GM23338 (cell line): ENCODE results near the gene NUDT13. TPM values are rescaled to one million over a fixed set of nuclear protein-coding genes. Genes with fewer than 3 reads are reported as not detected.

Experiments used
- ATAC-seq: fragments of 200-7000 bp; cut with Tn5 transposase; 3 replicates; pipeline ENCODE4 v1.9.1; 2020
- DNase-seq: peaks from one replicate; pipeline ENCODE4 v3.0.0-alpha.2; 2015; ENCODE audit warnings: low spot score
- H2AFZ ChIP-seq: fragments of 200-600 bp; sonication (generic); 2 replicates; pipeline ENCODE4 v1.8.0; 2016; ENCODE audit warnings: antibody characterized with exemption, mild to moderate bottlenecking, moderate library complexity
- H3F3A ChIP-seq: fragments of 200-600 bp; sonication (generic); replicated peaks from 2 replicates; pipeline ENCODE4 v1.8.0; 2017; ENCODE audit warnings: antibody characterized with exemption, mixed run types, low read depth
- H3K27ac ChIP-seq: fragments of 200-600 bp; sonication (generic); 2 replicates; pipeline ENCODE4 v1.6.1; 2016; ENCODE audit warnings: low read depth
- H3K27me3 ChIP-seq: fragments of 200-600 bp; sonication (generic); 2 replicates; pipeline ENCODE4 v1.8.0; 2016; ENCODE audit warnings: mild to moderate bottlenecking, mixed run types, moderate library complexity; ENCODE audit not compliant: insufficient read depth
- H3K36me3 ChIP-seq: fragments of 200-600 bp; sonication (generic); 2 replicates; pipeline ENCODE4 v1.8.0; 2016; ENCODE audit warnings: mild to moderate bottlenecking; ENCODE audit not compliant: insufficient read depth
- H3K4me1 ChIP-seq: fragments of 200-600 bp; sonication (generic); 2 replicates; pipeline ENCODE4 v1.8.0; 2016; ENCODE audit warnings: mild to moderate bottlenecking, moderate library complexity; ENCODE audit not compliant: insufficient read depth
- H3K4me2 ChIP-seq: fragments of 200-600 bp; sonication (generic); 2 replicates; pipeline ENCODE4 v1.7.1; 2017; ENCODE audit warnings: mixed run types
- H3K4me3 ChIP-seq: fragments of 200-600 bp; sonication (generic); 2 replicates; pipeline ENCODE4 v1.6.1; 2016; ENCODE audit warnings: mixed run types
- H3K79me2 ChIP-seq: fragments of 200-600 bp; sonication (generic); replicated peaks from 2 replicates; pipeline ENCODE4 v1.8.0; 2017; ENCODE audit warnings: mild to moderate bottlenecking; ENCODE audit not compliant: insufficient read depth
- H3K9me2 ChIP-seq: fragments of 200-600 bp; sonication (generic); 2 replicates; pipeline ENCODE4 v1.8.0; 2017; ENCODE audit not compliant: insufficient read depth
- H4K20me1 ChIP-seq: fragments of 200-600 bp; sonication (generic); replicated peaks from 2 replicates; pipeline ENCODE4 v1.8.0; 2017; ENCODE audit warnings: mild to moderate bottlenecking; ENCODE audit not compliant: insufficient read depth
- H3K27ac Mint-ChIP-seq: 2 replicates; pipeline ENCODE4 v1.8.0; 2020; ENCODE audit warnings: inconsistent platforms, mild to moderate bottlenecking, moderate library complexity, mixed read lengths
- H3K27me3 Mint-ChIP-seq: 3 replicates; pipeline ENCODE4 v1.8.0; 2022; ENCODE audit warnings: low read depth, mild to moderate bottlenecking, moderate library complexity, mixed read lengths, inconsistent platforms; ENCODE audit not compliant: insufficient read depth, poor library complexity
- H3K36me3 Mint-ChIP-seq: 3 replicates; pipeline ENCODE4 v1.8.0; 2021; ENCODE audit warnings: low read depth, mild to moderate bottlenecking, inconsistent platforms, moderate library complexity, mixed read lengths
- H3K4me1 Mint-ChIP-seq: 3 replicates; pipeline ENCODE4 v1.8.0; 2020; ENCODE audit warnings: mild to moderate bottlenecking, inconsistent platforms, mixed read lengths
- H3K4me3 Mint-ChIP-seq: 3 replicates; pipeline ENCODE4 v1.8.0; 2021; ENCODE audit warnings: moderate library complexity, mild to moderate bottlenecking, inconsistent platforms, mixed read lengths
- H3K9me3 Mint-ChIP-seq: 3 replicates; pipeline ENCODE4 v1.8.0; 2020; ENCODE audit warnings: moderate library complexity, mild to moderate bottlenecking, inconsistent platforms, mixed read lengths
- CREB1 ChIP-seq: fragments of 250-450 bp; sonication (Bioruptor Pico); IDR thresholded peaks from 2 replicates; pipeline ENCODE4 v1.5.0; 2020; ENCODE audit warnings: low read depth, mild to moderate bottlenecking, moderate library complexity
- EZH2 ChIP-seq: fragments of 200-600 bp; sonication (generic); IDR thresholded peaks from one replicate; pipeline ENCODE4 v1.8.0; 2017; ENCODE audit warnings: antibody characterized with exemption, mild to moderate bottlenecking, low read depth; ENCODE audit not compliant: unreplicated experiment
- EZH2phosphoT487 ChIP-seq: fragments of 200-600 bp; sonication (generic); IDR thresholded peaks from one replicate; pipeline ENCODE4 v1.8.1; 2018; ENCODE audit warnings: antibody characterized with exemption; ENCODE audit not compliant: unreplicated experiment
- JUNB ChIP-seq: IDR thresholded peaks from one replicate; pipeline ENCODE4 v1.6.1; 2016; ENCODE audit warnings: antibody characterized with exemption; ENCODE audit not compliant: unreplicated experiment
- POLR2AphosphoS5 ChIP-seq: IDR thresholded peaks from 2 replicates; pipeline ENCODE4 v1.6.1; 2016; ENCODE audit warnings: antibody characterized with exemption, low read depth
- STAT1 ChIP-seq: IDR thresholded peaks from one replicate; pipeline ENCODE4 v1.6.1; 2016; ENCODE audit warnings: antibody characterized with exemption; ENCODE audit not compliant: unreplicated experiment
- ZNF331 ChIP-seq: fragments of 250-450 bp; sonication (Bioruptor Pico); IDR thresholded peaks from 2 replicates; pipeline ENCODE4 v1.5.0; 2020; ENCODE audit warnings: low read depth, mild to moderate bottlenecking, moderate library complexity
- polyA plus RNA-seq: library from polyadenylated mRNA; unstranded; fragments of >200 nt; fragmentation: Nextera tagmentation; extraction: Ambion mirVana; gene quantifications from 2 replicates; pipeline ENCODE4 v1.2.1, GENCODE V29; 2016
- total RNA-seq: library from RNA; depleted of rRNA; stranded (reverse); fragments of >200 nt; shearing (Covaris generic); gene quantifications from 2 replicates; pipeline ENCODE4 v1.2.3, GENCODE V29; 2014
- TF ChIP-seq, protein P1 (sequence below): IDR thresholded peaks from one replicate; pipeline ENCODE4 v1.6.1; 2018; ENCODE audit warnings: antibody characterized with exemption; ENCODE audit not compliant: unreplicated experiment
- TF ChIP-seq, protein P2 (sequence below), 2 experiments: fragments of 200-600 bp in 1 of 2; sonication (generic) in 1 of 2; conservative IDR thresholded peaks; 2 replicates each; pipeline versions ENCODE4 v1.5.1 to v1.6.1; 2016 to 2017; ENCODE audit warnings: antibody characterized with exemption in 2 of 2, low read depth in 2 of 2, mild to moderate bottlenecking in 2 of 2, moderate library complexity in 1 of 2
- TF ChIP-seq, protein P3 (sequence below): IDR thresholded peaks from 2 replicates; pipeline ENCODE4 v1.6.1; 2016; ENCODE audit warnings: antibody characterized with exemption
- TF ChIP-seq, protein P4 (sequence below): fragments of 250-450 bp; sonication (Bioruptor Pico); IDR thresholded peaks from 2 replicates; pipeline ENCODE4 v1.5.0; 2020; ENCODE audit warnings: mild to moderate bottlenecking, moderate library complexity

Gene NUDT13
- total and polyA plus RNA-seq, 2 experiments from 2014 or later = 1.4 to 2.2 TPM

DNA sequence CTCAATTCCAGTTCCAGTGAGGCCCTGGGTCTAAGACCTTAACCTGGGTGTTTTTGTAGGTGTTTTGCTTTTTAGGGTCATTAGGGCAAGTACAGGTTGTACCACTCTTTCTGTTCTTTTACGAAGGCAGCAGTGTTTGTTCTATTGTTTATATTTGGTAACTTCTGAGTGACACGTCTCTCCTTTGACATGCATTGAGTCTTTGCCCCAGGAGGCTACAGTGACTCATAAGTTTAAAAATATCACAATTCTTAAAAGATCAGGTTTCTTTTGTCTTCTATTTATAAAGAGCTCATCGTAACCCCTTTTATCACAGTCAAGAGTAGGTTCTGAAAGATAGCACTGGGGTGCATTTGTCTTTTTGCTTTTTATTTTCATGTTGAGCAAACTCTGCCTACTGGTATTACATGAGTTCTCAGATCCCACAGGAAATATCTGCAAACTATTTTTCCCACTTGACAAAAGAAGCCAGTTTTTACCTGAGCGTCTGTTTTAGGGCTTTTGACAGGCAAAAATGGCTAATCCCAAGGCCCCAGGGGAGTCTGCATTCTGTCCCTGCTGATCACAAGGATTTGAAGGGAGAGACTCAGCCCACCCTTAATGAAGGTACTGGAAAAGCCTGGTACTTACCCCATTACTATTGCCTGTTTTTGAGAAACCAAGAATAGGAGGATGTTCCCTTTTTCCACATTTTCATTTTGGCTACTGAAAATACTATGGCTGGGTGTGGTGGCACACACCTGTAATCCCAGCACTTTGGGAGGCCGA lies 7.9 kb downstream of the NUDT13 start (continued):
- TF ChIP-seq, protein P1, sequence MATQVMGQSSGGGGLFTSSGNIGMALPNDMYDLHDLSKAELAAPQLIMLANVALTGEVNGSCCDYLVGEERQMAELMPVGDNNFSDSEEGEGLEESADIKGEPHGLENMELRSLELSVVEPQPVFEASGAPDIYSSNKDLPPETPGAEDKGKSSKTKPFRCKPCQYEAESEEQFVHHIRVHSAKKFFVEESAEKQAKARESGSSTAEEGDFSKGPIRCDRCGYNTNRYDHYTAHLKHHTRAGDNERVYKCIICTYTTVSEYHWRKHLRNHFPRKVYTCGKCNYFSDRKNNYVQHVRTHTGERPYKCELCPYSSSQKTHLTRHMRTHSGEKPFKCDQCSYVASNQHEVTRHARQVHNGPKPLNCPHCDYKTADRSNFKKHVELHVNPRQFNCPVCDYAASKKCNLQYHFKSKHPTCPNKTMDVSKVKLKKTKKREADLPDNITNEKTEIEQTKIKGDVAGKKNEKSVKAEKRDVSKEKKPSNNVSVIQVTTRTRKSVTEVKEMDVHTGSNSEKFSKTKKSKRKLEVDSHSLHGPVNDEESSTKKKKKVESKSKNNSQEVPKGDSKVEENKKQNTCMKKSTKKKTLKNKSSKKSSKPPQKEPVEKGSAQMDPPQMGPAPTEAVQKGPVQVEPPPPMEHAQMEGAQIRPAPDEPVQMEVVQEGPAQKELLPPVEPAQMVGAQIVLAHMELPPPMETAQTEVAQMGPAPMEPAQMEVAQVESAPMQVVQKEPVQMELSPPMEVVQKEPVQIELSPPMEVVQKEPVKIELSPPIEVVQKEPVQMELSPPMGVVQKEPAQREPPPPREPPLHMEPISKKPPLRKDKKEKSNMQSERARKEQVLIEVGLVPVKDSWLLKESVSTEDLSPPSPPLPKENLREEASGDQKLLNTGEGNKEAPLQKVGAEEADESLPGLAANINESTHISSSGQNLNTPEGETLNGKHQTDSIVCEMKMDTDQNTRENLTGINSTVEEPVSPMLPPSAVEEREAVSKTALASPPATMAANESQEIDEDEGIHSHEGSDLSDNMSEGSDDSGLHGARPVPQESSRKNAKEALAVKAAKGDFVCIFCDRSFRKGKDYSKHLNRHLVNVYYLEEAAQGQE = no peak
- no peak for TF ChIP-seq EZH2
- TF ChIP-seq CREB1 (CRISPR knock-in tag) = no peak
- TF ChIP-seq, protein P2, sequence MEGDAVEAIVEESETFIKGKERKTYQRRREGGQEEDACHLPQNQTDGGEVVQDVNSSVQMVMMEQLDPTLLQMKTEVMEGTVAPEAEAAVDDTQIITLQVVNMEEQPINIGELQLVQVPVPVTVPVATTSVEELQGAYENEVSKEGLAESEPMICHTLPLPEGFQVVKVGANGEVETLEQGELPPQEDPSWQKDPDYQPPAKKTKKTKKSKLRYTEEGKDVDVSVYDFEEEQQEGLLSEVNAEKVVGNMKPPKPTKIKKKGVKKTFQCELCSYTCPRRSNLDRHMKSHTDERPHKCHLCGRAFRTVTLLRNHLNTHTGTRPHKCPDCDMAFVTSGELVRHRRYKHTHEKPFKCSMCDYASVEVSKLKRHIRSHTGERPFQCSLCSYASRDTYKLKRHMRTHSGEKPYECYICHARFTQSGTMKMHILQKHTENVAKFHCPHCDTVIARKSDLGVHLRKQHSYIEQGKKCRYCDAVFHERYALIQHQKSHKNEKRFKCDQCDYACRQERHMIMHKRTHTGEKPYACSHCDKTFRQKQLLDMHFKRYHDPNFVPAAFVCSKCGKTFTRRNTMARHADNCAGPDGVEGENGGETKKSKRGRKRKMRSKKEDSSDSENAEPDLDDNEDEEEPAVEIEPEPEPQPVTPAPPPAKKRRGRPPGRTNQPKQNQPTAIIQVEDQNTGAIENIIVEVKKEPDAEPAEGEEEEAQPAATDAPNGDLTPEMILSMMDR (conservative IDR thresholded peaks at IDR 0.05; ENCODE audit: low read depth in 2 of 2) = no peak
- no peak for TF ChIP-seq POLR2AphosphoS5
- no peak for TF ChIP-seq ZNF331 (CRISPR knock-in tag)
- no peak for TF ChIP-seq STAT1
- TF ChIP-seq EZH2phosphoT487 = no peak

DNA sequence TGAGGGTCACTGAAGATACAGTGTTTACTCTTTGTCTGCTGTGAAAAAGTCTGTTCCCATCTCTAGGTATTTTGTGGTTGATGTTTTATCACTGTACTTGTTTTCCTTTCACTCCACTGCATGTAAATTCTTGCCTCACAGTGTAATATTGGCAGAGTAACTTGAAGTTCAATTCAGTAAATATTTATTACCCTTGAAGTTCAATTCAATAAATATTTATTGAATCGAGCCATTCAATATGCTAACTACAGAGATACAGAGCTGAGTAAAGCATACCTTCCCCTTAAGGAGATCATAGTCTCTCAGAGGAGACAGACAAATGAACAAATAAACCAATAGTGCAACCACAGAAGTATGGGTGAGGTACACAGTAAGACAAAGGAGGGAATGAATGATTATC lies 9.2 kb downstream of the NUDT13 start:
- Histone ChIP-seq H4K20me1 (no peaks in the 10 kb centered on the region), H3K36me3 (no peaks in the 10 kb centered on the region), H3K27me3 (no peaks in the 10 kb centered on the region), H3K4me1 (peaks cover 3% of the 10 kb centered on the region; the same call in 1 of the 2 replicates), H2AFZ (no peak overlapping the region), H3K9me2 (no peaks in the 10 kb centered on the region), H3K4me3 (no peak overlapping the region), H3K27ac (no peak overlapping the region), H3K4me2 (no peak overlapping the region), H3K79me2 (no peaks in the 10 kb centered on the region), H3F3A (peaks cover 4% of the 10 kb centered on the region; the same call in 1 of the 2 replicates)
- DNase-seq (no peak), ATAC-seq (no peak)
- Mint-ChIP-seq H3K36me3 (peaks cover 10% of the 10 kb centered on the region; the same call in 2 of the 3 replicates), H3K27me3 (peaks cover 4% of the 10 kb centered on the region), H3K4me1 (peaks cover 7% of the 10 kb centered on the region; the same call in 2 of the 3 replicates), H3K9me3 (no peaks in the 10 kb centered on the region), H3K4me3 (no peak overlapping the region), H3K27ac (0 out of 2 replicates have a peak overlapping the region, but pooled peaks have one; percentile 6)
- TF ChIP-seq, protein P3, sequence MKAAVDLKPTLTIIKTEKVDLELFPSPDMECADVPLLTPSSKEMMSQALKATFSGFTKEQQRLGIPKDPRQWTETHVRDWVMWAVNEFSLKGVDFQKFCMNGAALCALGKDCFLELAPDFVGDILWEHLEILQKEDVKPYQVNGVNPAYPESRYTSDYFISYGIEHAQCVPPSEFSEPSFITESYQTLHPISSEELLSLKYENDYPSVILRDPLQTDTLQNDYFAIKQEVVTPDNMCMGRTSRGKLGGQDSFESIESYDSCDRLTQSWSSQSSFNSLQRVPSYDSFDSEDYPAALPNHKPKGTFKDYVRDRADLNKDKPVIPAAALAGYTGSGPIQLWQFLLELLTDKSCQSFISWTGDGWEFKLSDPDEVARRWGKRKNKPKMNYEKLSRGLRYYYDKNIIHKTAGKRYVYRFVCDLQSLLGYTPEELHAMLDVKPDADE = no peak
- TF ChIP-seq, protein P4, sequence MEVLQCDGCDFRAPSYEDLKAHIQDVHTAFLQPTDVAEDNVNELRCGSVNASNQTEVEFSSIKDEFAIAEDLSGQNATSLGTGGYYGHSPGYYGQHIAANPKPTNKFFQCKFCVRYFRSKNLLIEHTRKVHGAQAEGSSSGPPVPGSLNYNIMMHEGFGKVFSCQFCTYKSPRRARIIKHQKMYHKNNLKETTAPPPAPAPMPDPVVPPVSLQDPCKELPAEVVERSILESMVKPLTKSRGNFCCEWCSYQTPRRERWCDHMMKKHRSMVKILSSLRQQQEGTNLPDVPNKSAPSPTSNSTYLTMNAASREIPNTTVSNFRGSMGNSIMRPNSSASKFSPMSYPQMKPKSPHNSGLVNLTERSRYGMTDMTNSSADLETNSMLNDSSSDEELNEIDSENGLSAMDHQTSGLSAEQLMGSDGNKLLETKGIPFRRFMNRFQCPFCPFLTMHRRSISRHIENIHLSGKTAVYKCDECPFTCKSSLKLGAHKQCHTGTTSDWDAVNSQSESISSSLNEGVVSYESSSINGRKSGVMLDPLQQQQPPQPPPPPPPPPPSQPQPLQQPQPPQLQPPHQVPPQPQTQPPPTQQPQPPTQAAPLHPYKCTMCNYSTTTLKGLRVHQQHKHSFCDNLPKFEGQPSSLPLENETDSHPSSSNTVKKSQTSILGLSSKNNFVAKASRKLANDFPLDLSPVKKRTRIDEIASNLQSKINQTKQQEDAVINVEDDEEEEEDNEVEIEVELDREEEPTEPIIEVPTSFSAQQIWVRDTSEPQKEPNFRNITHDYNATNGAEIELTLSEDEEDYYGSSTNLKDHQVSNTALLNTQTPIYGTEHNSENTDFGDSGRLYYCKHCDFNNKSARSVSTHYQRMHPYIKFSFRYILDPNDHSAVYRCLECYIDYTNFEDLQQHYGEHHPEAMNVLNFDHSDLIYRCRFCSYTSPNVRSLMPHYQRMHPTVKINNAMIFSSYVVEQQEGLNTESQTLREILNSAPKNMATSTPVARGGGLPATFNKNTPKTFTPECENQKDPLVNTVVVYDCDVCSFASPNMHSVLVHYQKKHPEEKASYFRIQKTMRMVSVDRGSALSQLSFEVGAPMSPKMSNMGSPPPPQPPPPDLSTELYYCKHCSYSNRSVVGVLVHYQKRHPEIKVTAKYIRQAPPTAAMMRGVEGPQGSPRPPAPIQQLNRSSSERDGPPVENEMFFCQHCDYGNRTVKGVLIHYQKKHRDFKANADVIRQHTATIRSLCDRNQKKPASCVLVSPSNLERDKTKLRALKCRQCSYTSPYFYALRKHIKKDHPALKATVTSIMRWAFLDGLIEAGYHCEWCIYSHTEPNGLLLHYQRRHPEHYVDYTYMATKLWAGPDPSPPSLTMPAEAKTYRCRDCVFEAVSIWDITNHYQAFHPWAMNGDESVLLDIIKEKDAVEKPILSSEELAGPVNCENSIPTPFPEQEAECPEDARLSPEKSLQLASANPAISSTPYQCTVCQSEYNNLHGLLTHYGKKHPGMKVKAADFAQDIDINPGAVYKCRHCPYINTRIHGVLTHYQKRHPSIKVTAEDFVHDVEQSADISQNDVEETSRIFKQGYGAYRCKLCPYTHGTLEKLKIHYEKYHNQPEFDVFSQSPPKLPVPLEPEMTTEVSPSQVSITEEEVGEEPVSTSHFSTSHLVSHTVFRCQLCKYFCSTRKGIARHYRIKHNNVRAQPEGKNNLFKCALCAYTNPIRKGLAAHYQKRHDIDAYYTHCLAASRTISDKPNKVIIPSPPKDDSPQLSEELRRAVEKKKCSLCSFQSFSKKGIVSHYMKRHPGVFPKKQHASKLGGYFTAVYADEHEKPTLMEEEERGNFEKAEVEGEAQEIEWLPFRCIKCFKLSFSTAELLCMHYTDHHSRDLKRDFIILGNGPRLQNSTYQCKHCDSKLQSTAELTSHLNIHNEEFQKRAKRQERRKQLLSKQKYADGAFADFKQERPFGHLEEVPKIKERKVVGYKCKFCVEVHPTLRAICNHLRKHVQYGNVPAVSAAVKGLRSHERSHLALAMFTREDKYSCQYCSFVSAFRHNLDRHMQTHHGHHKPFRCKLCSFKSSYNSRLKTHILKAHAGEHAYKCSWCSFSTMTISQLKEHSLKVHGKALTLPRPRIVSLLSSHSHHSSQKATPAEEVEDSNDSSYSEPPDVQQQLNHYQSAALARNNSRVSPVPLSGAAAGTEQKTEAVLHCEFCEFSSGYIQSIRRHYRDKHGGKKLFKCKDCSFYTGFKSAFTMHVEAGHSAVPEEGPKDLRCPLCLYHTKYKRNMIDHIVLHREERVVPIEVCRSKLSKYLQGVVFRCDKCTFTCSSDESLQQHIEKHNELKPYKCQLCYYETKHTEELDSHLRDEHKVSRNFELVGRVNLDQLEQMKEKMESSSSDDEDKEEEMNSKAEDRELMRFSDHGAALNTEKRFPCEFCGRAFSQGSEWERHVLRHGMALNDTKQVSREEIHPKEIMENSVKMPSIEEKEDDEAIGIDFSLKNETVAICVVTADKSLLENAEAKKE = no peak
- TF ChIP-seq ZNF331 (CRISPR knock-in tag) (no peak), CREB1 (CRISPR knock-in tag) (no peak), JUNB (no peak), POLR2AphosphoS5 (no peak)
